ENCODE results near the gene SERPINF2.

DNA sequence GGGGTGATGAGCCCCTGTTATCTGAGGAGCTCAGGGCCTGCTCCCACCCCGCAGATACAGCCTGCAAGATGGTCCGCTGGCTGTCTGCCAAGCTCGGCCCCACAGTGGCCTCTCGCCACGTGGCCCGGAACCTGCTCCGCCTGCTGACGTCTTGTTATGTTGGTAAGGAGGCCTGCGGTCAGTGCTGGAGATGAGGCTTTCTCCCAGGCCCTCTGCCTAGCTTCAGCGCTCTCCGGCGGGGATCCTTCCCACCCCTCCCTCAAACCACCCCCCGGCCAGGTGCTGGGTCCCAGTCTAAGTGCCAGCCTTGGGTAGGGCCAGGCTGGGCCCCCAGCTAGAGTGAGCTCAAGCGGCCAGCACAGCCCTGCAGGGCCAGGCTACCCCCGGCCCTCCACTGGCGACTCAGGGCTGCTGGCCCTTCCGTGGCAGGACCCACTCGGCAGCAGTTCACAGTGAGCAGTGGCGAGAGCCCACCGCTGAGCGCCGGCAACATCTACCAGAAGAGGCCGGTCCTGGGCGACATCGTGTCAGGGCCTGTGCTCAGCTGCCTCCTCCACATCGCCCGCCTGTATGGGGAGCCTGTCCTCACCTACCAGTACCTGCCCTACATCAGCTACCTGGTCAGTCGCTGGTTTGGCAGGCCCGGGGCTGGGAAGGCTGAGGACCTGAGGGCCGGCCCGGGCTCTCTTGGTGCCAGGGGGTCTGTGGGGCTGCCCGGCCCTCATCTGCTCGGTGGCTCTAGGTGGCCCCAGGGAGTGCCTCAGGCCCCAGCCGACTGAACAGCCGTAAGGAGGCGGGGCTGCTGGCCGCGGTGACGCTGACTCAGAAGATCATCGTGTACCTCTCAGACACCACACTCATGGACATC, 12.1 kb upstream of the SERPINF2 start:
- TF ChIP-seq, protein P1, sequence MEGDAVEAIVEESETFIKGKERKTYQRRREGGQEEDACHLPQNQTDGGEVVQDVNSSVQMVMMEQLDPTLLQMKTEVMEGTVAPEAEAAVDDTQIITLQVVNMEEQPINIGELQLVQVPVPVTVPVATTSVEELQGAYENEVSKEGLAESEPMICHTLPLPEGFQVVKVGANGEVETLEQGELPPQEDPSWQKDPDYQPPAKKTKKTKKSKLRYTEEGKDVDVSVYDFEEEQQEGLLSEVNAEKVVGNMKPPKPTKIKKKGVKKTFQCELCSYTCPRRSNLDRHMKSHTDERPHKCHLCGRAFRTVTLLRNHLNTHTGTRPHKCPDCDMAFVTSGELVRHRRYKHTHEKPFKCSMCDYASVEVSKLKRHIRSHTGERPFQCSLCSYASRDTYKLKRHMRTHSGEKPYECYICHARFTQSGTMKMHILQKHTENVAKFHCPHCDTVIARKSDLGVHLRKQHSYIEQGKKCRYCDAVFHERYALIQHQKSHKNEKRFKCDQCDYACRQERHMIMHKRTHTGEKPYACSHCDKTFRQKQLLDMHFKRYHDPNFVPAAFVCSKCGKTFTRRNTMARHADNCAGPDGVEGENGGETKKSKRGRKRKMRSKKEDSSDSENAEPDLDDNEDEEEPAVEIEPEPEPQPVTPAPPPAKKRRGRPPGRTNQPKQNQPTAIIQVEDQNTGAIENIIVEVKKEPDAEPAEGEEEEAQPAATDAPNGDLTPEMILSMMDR (IDR thresholded peaks at IDR 0.05; ENCODE audit: low read length) = no peak
- no peak for TF ChIP-seq EZH2 (IDR thresholded peaks at IDR 0.05; ENCODE audit: borderline replicate concordance, low read length)
